ENCODE results near the gene CRISPLD2. TPM values are rescaled to one million over a fixed set of nuclear protein-coding genes. Genes with fewer than 3 reads are reported as not detected.

Gene CRISPLD2
- total and polyA plus RNA-seq, 10 of the 15 experiments (the other 5 are each of a cell fraction or from before 2014, with no cell fraction given): 0.03 to 0.30 (median 0.08) TPM; not detected in 5

GRCh38 chr16:84918006-84918909 is 98.5 kb downstream of the CRISPLD2 start:
- in situ Hi-C loops (cut with MboI) (no loop called here), intact Hi-C loops (cut with micrococcal nuclease; ENCODE audit: unreplicated experiment) (no loop called here)
- no peak for TF ChIP-seq SIN3A (IDR thresholded peaks at IDR 0.05; ENCODE audit: low read depth, low read length)
- TF ChIP-seq EGR1 (IDR thresholded peaks at IDR 0.05; ENCODE audit: borderline replicate concordance in 1 of 2, low read depth in 2 of 2, low read length in 2 of 2): no peak
- no peak for TF ChIP-seq RAD21 (IDR thresholded peaks at IDR 0.05; ENCODE audit: insufficient read depth, low read depth, low read length)
- no peak for TF ChIP-seq NR2F1 (conservative IDR thresholded peaks at IDR 0.05)
- no peak for TF ChIP-seq CEBPZ (IDR thresholded peaks at IDR 0.05; ENCODE audit: low read depth, low read length)
- 38% methylated on average over 20 of the region's 20 CpGs for WGBS (ENCODE audit: insufficient coverage, insufficient replicate concordance, low lambda C conversion rate, missing lambda C conversion rate)
- Histone ChIP-seq H3K36me3 (ENCODE audit: control insufficient read depth in 2 of 2, insufficient read depth in 2 of 2, low read length in 1 of 2) (no peaks in the 10 kb centered on the region), H3K9me3 (replicated peaks; ENCODE audit: control insufficient read depth, insufficient read depth, low read length) (no peaks in the 10 kb centered on the region), H3K4me1 (ENCODE audit: control insufficient read depth, insufficient read depth, low read length) (no peaks in the 10 kb centered on the region), H4K20me1 (ENCODE audit: control insufficient read depth, insufficient read depth) (no peaks in the 10 kb centered on the region), H3K4me3 (no peak overlapping the region), H3K27me3 (replicated peaks in 1 of 2; ENCODE audit: control insufficient read depth in 2 of 2, insufficient read depth in 2 of 2, low read length in 1 of 2) (peaks cover 3 to 5% of the 10 kb centered on the region in 2 experiments; a peak in 3 of 4 replicates), H3K9ac (ENCODE audit: control insufficient read depth, insufficient read depth, low read length) (no peak overlapping the region), H3K4me2 (ENCODE audit: control insufficient read depth, insufficient read depth) (no peak overlapping the region), H2AFZ (ENCODE audit: control insufficient read depth, low read depth, low read length) (no peak overlapping the region), H3K79me2 (ENCODE audit: control insufficient read depth, insufficient read depth, low read length) (no peaks in the 10 kb centered on the region), H3K27ac (ENCODE audit: control insufficient read depth, insufficient read depth) (no peak overlapping the region)
- no peak for DNase-seq (ENCODE audit: low read depth, low spot score)
- no TSS peak for BruUV-seq (replicated peaks)
- ChIA-PET RAD21 (ENCODE audit: unreplicated experiment) (interaction anchor here (0.6 to 1.4 kb wide), 3 partner anchors 33 to 165 kb away, joined by 3 to 4 read pairs (median 3); no protein-coding TSS in a partner anchor), CTCF (interaction anchor here (0.7 to 1.3 kb wide), 5 partner anchors 21 to 165 kb away, joined by 3 to 4 read pairs (median 4); no protein-coding TSS in a partner anchor), POLR2A (interaction anchor here (0.5 kb wide), 1 partner anchor 231 kb away, joined by 4 read pairs; no protein-coding TSS in a partner anchor), SMC1A (ENCODE audit: uncharacterized antibody, unreplicated experiment) (interaction anchor here (1.3 to 2.8 kb wide), 2 partner anchors 53 to 165 kb away, joined by 5 to 10 read pairs; no protein-coding TSS in a partner anchor)
- no peak for FAIRE-seq
- ATAC-seq: no peak

All from GM12878 (cell line).